Psoas muscle (tissue), 8 donors: ENCODE measurements around the gene ASPRV1. TPM values are rescaled to one million over a fixed set of nuclear protein-coding genes. Genes with fewer than 3 reads are reported as not detected.
"Not testable (repeated sequence)": the region's sequence is repeated elsewhere in the genome, so short reads cannot be mapped to it uniquely, and the experiment has no call there.

Experiments
- ATAC-seq, 4 donors: fragments of 200-7000 bp; cut with Tn5 transposase; one replicate each; pipeline ENCODE4 v1.9.1; 2020; ENCODE audit warnings: moderate library complexity in 3 of 4, mild to moderate bottlenecking in 2 of 4
- DNase-seq, 2 donors: peaks; one replicate each; pipeline ENCODE4 v3.0.0-alpha.2; 2020
- H3K27ac ChIP-seq: fragments of 200-600 bp; one replicate; pipeline ENCODE4 v1.8.0; 2022
- H3K27me3 ChIP-seq, 3 donors: fragments of 200-600 bp in 1 of 3; one replicate each; pipeline versions ENCODE4 v1.6.1 to v1.8.0; 2013 to 2022; ENCODE audit warnings: low read length in 2 of 3, mild to moderate bottlenecking in 2 of 3, moderate library complexity in 1 of 3; ENCODE audit not compliant: insufficient read depth in 3 of 3
- H3K36me3 ChIP-seq, 2 donors: fragments of 200-600 bp in 1 of 2; one replicate each; pipeline versions ENCODE4 v1.6.1 to v1.8.0; 2013 to 2022; ENCODE audit warnings: low read depth in 1 of 2, mild to moderate bottlenecking in 1 of 2, moderate library complexity in 1 of 2; ENCODE audit not compliant: insufficient read depth in 1 of 2
- H3K4me1 ChIP-seq: fragments of 200-600 bp; one replicate; pipeline ENCODE4 v1.8.0; 2022
- H3K4me3 ChIP-seq: fragments of 200-600 bp; one replicate; pipeline ENCODE4 v1.8.0; 2022; ENCODE audit warnings: mild to moderate bottlenecking
- H3K9me3 ChIP-seq: fragments of 200-600 bp; one replicate; pipeline ENCODE4 v1.8.0; 2022
- WGBS, 3 donors: extraction: QIAGEN DNeasy Blood & Tissue Kit; methylation state at CpG; one replicate each; pipeline versions ENCODE4 v1.1.6 to v1.1.7; 2013; 5-methylcytosine and 5-hydroxymethylcytosine counted together
- intact Hi-C, 2 donors: fragments of 100-400 bp; cut with DNase I; formaldehyde crosslinking; loops; one replicate each; pipeline versions ENCODE4 v1.11.0 to v1.14.2; 2022
- polyA plus RNA-seq, 3 donors: library from polyadenylated mRNA; stranded (reverse); fragments of 200-250 nt; gene quantifications; one replicate each; pipeline ENCODE4 v1.2.3, GENCODE V29; 2013
- total RNA-seq, 4 donors: library from RNA; stranded (reverse); fragmentation: NEBNext Ultra II Directional in 2 of 4; extraction: Animal tissue kit (Norgen Biotek cat#: 25700) in 2 of 4; gene quantifications; one replicate each; pipeline versions ENCODE4 v1.2.1 to v1.2.4, GENCODE V29; 2021 to 2023
- TF ChIP-seq, protein P1 (sequence below): fragments of 200-600 bp; IDR thresholded peaks from one replicate; pipeline ENCODE4 v1.8.0; 2022; ENCODE audit warnings: antibody characterized with exemption
- donor health status: healthy with polysubstance abuse.
- donor health status: DM: no; HTN: no; CAD: no; lungs with moderate emphysema.
- donor health status: Bipolar disorder and iron deficiency.
- donor health status: healthy.
- donor health status: DM: yes; HTN: yes; CAD: no.
- donor health status: DM: no; HTN: no; CAD: no.
- donor health status: DM: no; HTN: no; CAD: no.
- donor health status: DM: yes; HTN: yes; CAD: no.

Gene ASPRV1
- total and polyA plus RNA-seq, 7 donors: 0.20 to 1.8 (median 1.0) TPM

GRCh38 chr2:70003093-70003830 is 41.8 kb upstream of the ASPRV1 start:
- intact Hi-C loops: loop anchor here in 1 of 2 donors (5.0 kb wide), 1 partner anchor 41 kb away; the partner anchor contains the start of gene ASPRV1
- Histone ChIP-seq H3K27ac (no peak overlapping the region), H3K4me3 (no peak overlapping the region), H3K4me1 (no peaks in the 10 kb centered on the region), H3K36me3 (no peaks in the 10 kb centered on the region), H3K27me3 (no peaks in the 10 kb centered on the region), H3K9me3 (no peaks in the 10 kb centered on the region)
- DNase-seq (no peak), ATAC-seq (no peak)
- TF ChIP-seq, protein P1, sequence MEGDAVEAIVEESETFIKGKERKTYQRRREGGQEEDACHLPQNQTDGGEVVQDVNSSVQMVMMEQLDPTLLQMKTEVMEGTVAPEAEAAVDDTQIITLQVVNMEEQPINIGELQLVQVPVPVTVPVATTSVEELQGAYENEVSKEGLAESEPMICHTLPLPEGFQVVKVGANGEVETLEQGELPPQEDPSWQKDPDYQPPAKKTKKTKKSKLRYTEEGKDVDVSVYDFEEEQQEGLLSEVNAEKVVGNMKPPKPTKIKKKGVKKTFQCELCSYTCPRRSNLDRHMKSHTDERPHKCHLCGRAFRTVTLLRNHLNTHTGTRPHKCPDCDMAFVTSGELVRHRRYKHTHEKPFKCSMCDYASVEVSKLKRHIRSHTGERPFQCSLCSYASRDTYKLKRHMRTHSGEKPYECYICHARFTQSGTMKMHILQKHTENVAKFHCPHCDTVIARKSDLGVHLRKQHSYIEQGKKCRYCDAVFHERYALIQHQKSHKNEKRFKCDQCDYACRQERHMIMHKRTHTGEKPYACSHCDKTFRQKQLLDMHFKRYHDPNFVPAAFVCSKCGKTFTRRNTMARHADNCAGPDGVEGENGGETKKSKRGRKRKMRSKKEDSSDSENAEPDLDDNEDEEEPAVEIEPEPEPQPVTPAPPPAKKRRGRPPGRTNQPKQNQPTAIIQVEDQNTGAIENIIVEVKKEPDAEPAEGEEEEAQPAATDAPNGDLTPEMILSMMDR: no peak
- 87 to 88% (median 87%) methylated on average over 6 of the region's 6 CpGs for WGBS, 3 donors

- no peaks in the 10 kb centered on the region for H3K4me1 ChIP-seq
- WGBS, 3 donors: 53 to 59% (median 55%) methylated on average over 2 of the region's 2 CpGs
- TF ChIP-seq, protein P1: no peak
- H3K36me3 ChIP-seq: no peaks in the 10 kb centered on the region
- no peak overlapping the region for H3K27ac ChIP-seq
- no peak for DNase-seq
- H3K9me3 ChIP-seq: no peaks in the 10 kb centered on the region
- H3K27me3 ChIP-seq: no peaks in the 10 kb centered on the region
- H3K4me3 ChIP-seq: no peak overlapping the region
- ATAC-seq: no peak
- intact Hi-C loops: loop anchor here in 1 of 2 donors (5.0 kb wide), 1 partner anchor 40 kb away; the partner anchor contains the start of gene ASPRV1
These were observed 40.9 kb upstream of the ASPRV1 start for GRCh38 chr2:70002241-70002899.

GRCh38 chr2:70000529-70000928 is 39.1 kb upstream of the ASPRV1 start:
- not testable (repeated sequence) for H3K9me3 ChIP-seq
- intact Hi-C loops: loop anchor here in 1 of 2 donors (5.0 kb wide), 1 partner anchor 38 kb away; the partner anchor contains the start of gene ASPRV1

DNA sequence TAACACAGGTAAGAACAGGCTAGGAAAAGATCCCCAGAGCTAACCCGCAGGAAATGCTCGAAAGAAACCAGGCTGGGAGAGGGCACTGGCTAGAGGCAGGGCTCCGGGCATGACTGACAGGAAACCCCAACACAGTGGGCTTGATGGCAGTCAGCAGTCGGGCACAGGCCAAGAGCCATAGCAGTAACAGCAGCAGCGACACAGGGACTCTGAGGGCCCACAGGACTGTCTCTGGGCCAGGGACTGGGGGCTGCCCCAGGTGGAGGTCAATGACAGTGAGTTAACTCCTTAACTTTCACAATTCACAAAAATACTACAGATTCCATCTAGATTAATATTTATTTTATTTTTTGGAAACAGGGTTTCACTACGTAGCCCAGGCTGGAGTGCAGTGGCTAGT is 37.3 kb upstream of the ASPRV1 start:
- no peak for ATAC-seq
- Histone ChIP-seq H3K27me3 (no peaks in the 10 kb centered on the region), H3K4me1 (no peaks in the 10 kb centered on the region), H3K36me3 (peaks cover 0 to 18% of the 10 kb centered on the region in 2 donors), H3K27ac (no peak overlapping the region), H3K4me3 (no peak overlapping the region), H3K9me3 (no peaks in the 10 kb centered on the region)
- intact Hi-C loops: no loop called here
- TF ChIP-seq, protein P1: no peak
- DNase-seq: no peak
- WGBS, 3 donors: 90 to 96% (median 94%) methylated on average over 6 of the region's 6 CpGs

More at GRCh38 chr2:70000529-70000928, 39.1 kb upstream of the ASPRV1 start:
- H3K4me1 ChIP-seq, H3K27me3 ChIP-seq, DNase-seq, H3K27ac ChIP-seq, H3K36me3 ChIP-seq, ATAC-seq, H3K4me3 ChIP-seq: not testable (repeated sequence)
- 88 to 91% (median 89%) methylated on average over 6 of the region's 6 CpGs for WGBS, 3 donors
